ENCODE data around the gene ADAMTS2. TPM values are rescaled to one million over a fixed set of nuclear protein-coding genes. Genes with fewer than 3 reads are reported as not detected.

Gene ADAMTS2
- polyA plus RNA-seq, 1 experiment: 129 TPM

DNA sequence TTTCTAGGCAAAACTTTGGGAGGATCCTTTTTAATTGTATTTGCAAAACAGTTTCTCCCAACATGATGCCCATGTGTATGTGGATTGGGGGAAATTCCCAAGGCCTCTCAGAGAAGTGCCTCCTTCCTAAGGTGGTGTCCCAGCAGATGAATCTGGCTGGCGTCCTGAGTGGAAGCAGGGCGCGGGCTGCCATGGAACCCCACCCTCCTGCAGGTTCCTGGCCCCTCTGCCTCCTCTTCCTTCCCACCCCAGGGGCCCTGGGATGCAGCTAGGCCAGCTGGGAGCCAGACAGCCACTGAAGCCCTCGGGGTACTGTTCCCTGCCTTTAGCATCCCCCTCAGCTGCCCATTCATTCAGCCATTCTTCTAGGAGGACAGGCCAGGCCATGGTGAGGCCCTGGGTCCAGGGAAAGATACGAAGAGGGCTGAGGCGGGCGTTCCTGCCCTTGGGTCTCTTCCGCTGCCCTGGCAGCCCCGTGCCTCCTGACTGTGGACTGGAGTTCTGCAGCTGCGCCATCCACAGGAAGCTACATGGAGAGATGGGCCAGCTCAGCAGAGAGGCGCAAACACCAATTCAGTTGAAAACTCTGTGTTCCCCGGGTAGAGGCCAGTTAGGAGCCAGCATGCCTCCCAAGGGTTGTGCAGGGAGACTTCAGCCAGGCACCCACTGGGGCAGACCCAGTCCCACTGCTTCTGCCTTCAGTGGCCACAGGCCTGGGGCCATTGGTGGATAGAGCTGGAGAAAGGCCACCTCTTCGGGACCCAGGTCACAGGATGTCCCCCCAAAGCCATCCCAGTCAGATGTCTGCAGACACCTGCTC is 36.5 kb downstream of the ADAMTS2 start:
- Histone ChIP-seq H3K27me3 (ENCODE audit: control insufficient read depth, insufficient read depth, low read length) (no peaks in the 10 kb centered on the region), H3K36me3 (ENCODE audit: control insufficient read depth, insufficient read depth, low read length) (peaks cover 1% of the 10 kb centered on the region), H3K4me3 (ENCODE audit: low read depth, low read length) (no peak overlapping the region)
- POLR2A ChIA-PET: no interaction called here
- TF ChIP-seq CTCF (IDR thresholded peaks at IDR 0.05; ENCODE audit: insufficient read depth, low read depth, low read length): no peak
- no peak for DNase-seq (ENCODE audit: low read depth)
- CTCF ChIA-PET: interaction anchor here (0.8 to 1.5 kb wide), 3 partner anchors 10 to 34 kb away, joined by 3 to 4 read pairs (median 3); no protein-coding TSS in a partner anchor

- CTCF ChIA-PET: interaction anchor here (0.8 to 1.5 kb wide), 2 partner anchors 10 to 35 kb away, joined by 3 to 4 read pairs; no protein-coding TSS in a partner anchor
These were observed 37.3 kb downstream of the ADAMTS2 start for GRCh38 chr5:179307931-179308471.

GRCh38 chr5:179307013-179307800 is 38.1 kb downstream of the ADAMTS2 start:
- TF ChIP-seq CTCF (IDR thresholded peaks at IDR 0.05; ENCODE audit: insufficient read depth, low read depth, low read length): no peak
- no peak for DNase-seq (ENCODE audit: low read depth)
- Histone ChIP-seq H3K36me3 (ENCODE audit: control insufficient read depth, insufficient read depth, low read length) (peaks cover 1% of the 10 kb centered on the region), H3K27me3 (ENCODE audit: control insufficient read depth, insufficient read depth, low read length) (no peaks in the 10 kb centered on the region), H3K4me3 (ENCODE audit: low read depth, low read length) (no peak overlapping the region)
- POLR2A ChIA-PET: no interaction called here
- CTCF ChIA-PET: interaction anchor here (1.0 kb wide), 1 partner anchor 10 kb away, joined by 3 read pairs; no protein-coding TSS in a partner anchor

More at GRCh38 chr5:179307931-179308471, 37.3 kb downstream of the ADAMTS2 start:
- peaks cover 1% of the 10 kb centered on the region for H3K36me3 ChIP-seq (ENCODE audit: control insufficient read depth, insufficient read depth, low read length)
- POLR2A ChIA-PET: no interaction called here
- H3K4me3 ChIP-seq (ENCODE audit: low read depth, low read length): no peak overlapping the region
- no peak for DNase-seq (ENCODE audit: low read depth)
- TF ChIP-seq CTCF (IDR thresholded peaks at IDR 0.05; ENCODE audit: insufficient read depth, low read depth, low read length): no peak
- H3K27me3 ChIP-seq (ENCODE audit: control insufficient read depth, insufficient read depth, low read length): no peaks in the 10 kb centered on the region

DNA sequence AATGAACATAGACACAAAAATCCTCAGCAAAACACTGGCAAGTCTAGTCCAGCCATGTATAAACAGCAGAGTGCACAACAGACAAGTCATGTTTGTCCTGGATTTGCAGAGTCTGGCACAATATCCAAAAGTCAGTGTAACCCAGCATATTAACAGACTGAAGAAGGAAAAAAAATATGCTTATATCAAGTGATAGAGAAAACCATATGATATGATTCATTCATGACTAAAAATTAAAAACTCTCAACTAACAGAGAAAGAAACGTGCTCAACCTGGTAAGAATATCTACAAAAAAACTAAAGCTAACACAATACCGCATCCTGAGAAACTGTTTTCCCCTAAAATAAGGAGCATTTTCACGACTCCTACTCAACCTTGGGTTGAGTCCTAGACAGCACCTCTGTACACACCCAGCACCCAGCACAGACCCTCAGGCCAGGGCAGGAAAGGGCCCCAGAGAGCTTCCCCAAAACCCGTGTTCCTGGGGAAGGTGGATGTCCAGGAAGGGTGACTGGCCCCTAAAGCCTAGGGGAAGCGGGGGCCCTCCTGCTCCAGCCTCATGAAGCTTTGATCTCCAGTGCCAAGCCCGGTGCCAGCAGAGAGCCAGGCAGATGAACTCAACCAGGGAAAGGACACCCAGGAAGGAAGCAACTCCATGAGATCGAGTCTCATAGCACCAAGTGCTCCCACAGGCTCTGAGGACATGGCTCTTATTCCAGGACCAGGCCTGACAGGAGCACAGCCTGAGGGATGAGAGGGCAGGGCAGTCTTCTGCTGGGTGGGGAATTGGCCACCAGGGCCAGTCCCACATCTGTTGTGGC is 38.9 kb downstream of the ADAMTS2 start:
- DNase-seq (ENCODE audit: low read depth): no peak
- H3K36me3 ChIP-seq (ENCODE audit: control insufficient read depth, insufficient read depth, low read length): peaks cover 1% of the 10 kb centered on the region
- H3K4me3 ChIP-seq (ENCODE audit: low read depth, low read length): no peak overlapping the region
- ChIA-PET POLR2A (interaction anchor here (0.6 kb wide), 1 partner anchor 45 kb away, joined by 3 read pairs; no protein-coding TSS in a partner anchor), CTCF (interaction anchor here (1.0 kb wide), 1 partner anchor 9 kb away, joined by 3 read pairs; no protein-coding TSS in a partner anchor)
- H3K27me3 ChIP-seq (ENCODE audit: control insufficient read depth, insufficient read depth, low read length): no peaks in the 10 kb centered on the region
- TF ChIP-seq CTCF (IDR thresholded peaks at IDR 0.05; ENCODE audit: insufficient read depth, low read depth, low read length): no peak
